Measurements from ENCODE around the gene AHCYL2.

DNA sequence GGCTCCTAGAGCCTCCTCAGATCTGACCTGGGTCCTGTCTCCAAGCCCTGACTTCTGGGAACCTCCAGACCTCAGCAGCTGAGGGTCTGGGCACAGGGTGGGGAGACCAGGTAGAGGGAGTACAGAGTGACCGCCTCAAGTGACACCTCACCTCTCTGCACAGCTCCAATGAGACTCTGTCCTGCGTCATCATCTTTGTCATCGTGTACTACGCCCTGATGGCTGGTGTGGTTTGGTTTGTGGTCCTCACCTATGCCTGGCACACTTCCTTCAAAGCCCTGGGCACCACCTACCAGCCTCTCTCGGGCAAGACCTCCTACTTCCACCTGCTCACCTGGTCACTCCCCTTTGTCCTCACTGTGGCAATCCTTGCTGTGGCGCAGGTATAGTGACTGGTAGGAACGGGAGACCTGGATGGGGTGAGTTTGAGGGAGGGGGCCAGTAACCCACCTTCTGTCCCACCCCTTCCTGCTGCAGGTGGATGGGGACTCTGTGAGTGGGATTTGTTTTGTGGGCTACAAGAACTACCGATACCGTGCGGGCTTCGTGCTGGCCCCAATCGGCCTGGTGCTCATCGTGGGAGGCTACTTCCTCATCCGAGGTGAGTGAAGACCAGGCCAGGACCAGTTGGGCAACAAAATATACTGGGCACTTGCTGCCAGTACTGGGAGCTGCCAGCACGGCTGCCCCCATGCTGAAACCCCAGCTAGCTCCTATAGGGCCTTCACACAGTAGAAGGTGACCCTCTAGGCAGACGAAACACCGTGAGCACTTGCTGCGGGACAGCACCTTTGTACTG, 18.6 kb upstream of the AHCYL2 start:
- no peak for TF ChIP-seq EZH2 (IDR thresholded peaks at IDR 0.05; ENCODE audit: insufficient read depth, poor library complexity, severe bottlenecking)
- no peak for TF ChIP-seq EZH2phosphoT487 (IDR thresholded peaks at IDR 0.05; ENCODE audit: insufficient read depth, low read depth)

Measured in GM23248 (cell line).